Measurements from ENCODE around the gene GBP7.

- TF ChIP-seq CTCF (IDR thresholded peaks at IDR 0.05; ENCODE audit: borderline replicate concordance, extremely low read depth, low read length, poor library complexity, severe bottlenecking) = no peak
- TF ChIP-seq EZH2 (IDR thresholded peaks at IDR 0.05; ENCODE audit: borderline replicate concordance, low read depth, low read length, severe bottlenecking) = no peak
Observed at GRCh38 chr1:89104687-89105086, 71.1 kb downstream of the GBP7 start.

All from DND-41 (cell line).